Fibroblast of lung (primary cell): ENCODE measurements around the gene JAGN1.

ENCODE experiments used
- EZH2 ChIP-seq: IDR thresholded peaks from 2 replicates; pipeline ENCODE4 v1.5.1; 2012; ENCODE audit warnings: low read length, control low read depth, mild to moderate bottlenecking; ENCODE audit errors: missing control alignments
- TF ChIP-seq, protein P1 (sequence below), 2 donors: IDR thresholded peaks in 1 of 2; conservative IDR thresholded peaks in 1 of 2; 1 replicate in 1 of 2; 2 replicates in 1 of 2; pipeline ENCODE4 v1.5.1; 2011 to 2012; ENCODE audit warnings: low read length in 2 of 2, control low read depth in 1 of 2, inconsistent platforms in 1 of 2, low read depth in 1 of 2, mild to moderate bottlenecking in 1 of 2

DNA sequence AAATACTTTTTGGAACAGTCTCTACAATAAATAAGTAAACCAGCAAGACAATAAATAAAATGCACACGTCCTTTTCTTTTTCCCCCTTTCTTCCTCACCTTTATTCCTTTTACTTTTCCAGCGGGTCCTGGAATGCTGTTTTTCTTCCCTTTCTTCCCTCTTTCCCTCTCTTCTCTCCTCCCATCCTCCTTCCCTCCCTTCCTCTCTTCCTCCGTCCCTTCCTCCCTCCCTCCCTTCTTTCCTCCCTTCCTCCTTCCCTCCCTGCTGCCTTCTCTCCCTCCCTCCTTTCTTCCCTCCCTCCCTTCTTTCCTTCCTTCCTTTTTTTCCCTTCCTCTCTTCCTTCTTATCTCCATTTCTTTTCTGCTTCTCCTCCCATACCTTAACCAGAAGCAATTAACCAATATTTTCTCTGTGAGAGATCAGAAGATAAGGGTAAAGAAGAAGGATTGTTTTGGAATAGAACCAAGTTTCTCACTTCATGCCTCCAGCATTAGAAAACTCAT is 8.9 kb downstream of the JAGN1 start:
- TF ChIP-seq, protein P1, sequence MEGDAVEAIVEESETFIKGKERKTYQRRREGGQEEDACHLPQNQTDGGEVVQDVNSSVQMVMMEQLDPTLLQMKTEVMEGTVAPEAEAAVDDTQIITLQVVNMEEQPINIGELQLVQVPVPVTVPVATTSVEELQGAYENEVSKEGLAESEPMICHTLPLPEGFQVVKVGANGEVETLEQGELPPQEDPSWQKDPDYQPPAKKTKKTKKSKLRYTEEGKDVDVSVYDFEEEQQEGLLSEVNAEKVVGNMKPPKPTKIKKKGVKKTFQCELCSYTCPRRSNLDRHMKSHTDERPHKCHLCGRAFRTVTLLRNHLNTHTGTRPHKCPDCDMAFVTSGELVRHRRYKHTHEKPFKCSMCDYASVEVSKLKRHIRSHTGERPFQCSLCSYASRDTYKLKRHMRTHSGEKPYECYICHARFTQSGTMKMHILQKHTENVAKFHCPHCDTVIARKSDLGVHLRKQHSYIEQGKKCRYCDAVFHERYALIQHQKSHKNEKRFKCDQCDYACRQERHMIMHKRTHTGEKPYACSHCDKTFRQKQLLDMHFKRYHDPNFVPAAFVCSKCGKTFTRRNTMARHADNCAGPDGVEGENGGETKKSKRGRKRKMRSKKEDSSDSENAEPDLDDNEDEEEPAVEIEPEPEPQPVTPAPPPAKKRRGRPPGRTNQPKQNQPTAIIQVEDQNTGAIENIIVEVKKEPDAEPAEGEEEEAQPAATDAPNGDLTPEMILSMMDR (conservative IDR thresholded peaks at IDR 0.05 in 1 of 2, IDR thresholded peaks at IDR 0.05 in 1 of 2; ENCODE audit: low read depth in 1 of 2, low read length in 2 of 2) = no peak
- no peak for TF ChIP-seq EZH2
